A549 (cell line): ENCODE results near the gene SLC25A19. TPM values are rescaled to one million over a fixed set of nuclear protein-coding genes. Genes with fewer than 3 reads are reported as not detected.

Experiments
- ATAC-seq, 2 experiments: fragments of 200-7000 bp in 1 of 2; fragments of >200 bp in 1 of 2; cut with Nextera tagmentation in 1 of 2; cut with Tn5 transposase in 1 of 2; 3 replicates each; pipeline versions ENCODE4 v1.8.0 to v1.9.1; 2018 to 2020; ENCODE audit warnings: mild to moderate bottlenecking in 1 of 2, moderate library complexity in 1 of 2
- CTCF ChIA-PET: fragments of 300-600 bp; sonication (Branson Sonifier 250); formaldehyde crosslinking; extraction: SDS; loops from one replicate; lab custom pipeline; 2021; ENCODE audit warnings: antibody characterized with exemption, inconsistent platforms; lab: Yijun Ruan, JAX
- POLR2A ChIA-PET: fragments of 350-600 bp; formaldehyde crosslinking; extraction: SDS; loops from one replicate; lab custom pipeline; 2021; ENCODE audit warnings: antibody characterized with exemption, inconsistent platforms; lab: Yijun Ruan, JAX
- DNase-seq, 2 experiments: peaks; one replicate each; pipeline versions ENCODE4 v3.0.0 to v3.0.0-alpha.2; 2011 to 2016; ENCODE audit warnings: low read depth in 1 of 2, low spot score in 1 of 2
- FAIRE-seq: peaks from 2 replicates; lab custom pipeline; 2011; peaks lifted over from hg19 to GRCh38; lab: Jason Lieb, UNC
- H3K27ac ChIP-seq, 2 experiments: fragments of >200 bp; sonication (Bioruptor Twin); formaldehyde crosslinking; 3 replicates each; pipeline ENCODE4 v1.5.1; 2016 to 2017
- H3K4me1 ChIP-seq: fragments of >200 bp; sonication (Bioruptor Twin); formaldehyde crosslinking; 3 replicates; pipeline ENCODE4 v1.6.1; 2016
- H3K4me2 ChIP-seq: fragments of >200 bp; sonication (Bioruptor Twin); formaldehyde crosslinking; 3 replicates; pipeline ENCODE4 v1.6.1; 2016
- H3K4me3 ChIP-seq: fragments of >200 bp; sonication (Bioruptor Twin); formaldehyde crosslinking; 3 replicates; pipeline ENCODE4 v1.5.1; 2016
- H3K9me3 ChIP-seq: fragments of >200 bp; sonication (Bioruptor Twin); formaldehyde crosslinking; 3 replicates; pipeline ENCODE4 v1.6.1; 2016
- ATOH8 ChIP-seq: fragments of 250-450 bp; sonication (Bioruptor Pico); IDR thresholded peaks from 2 replicates; pipeline ENCODE4 v1.5.0; 2020; ENCODE audit warnings: low read depth, mild to moderate bottlenecking, moderate library complexity
- CBX2 ChIP-seq: fragments of 200-600 bp; sonication (generic); IDR thresholded peaks from 2 replicates; pipeline ENCODE4 v1.6.1; 2016; ENCODE audit warnings: low read depth, mild to moderate bottlenecking, borderline replicate concordance
- CBX8 ChIP-seq: fragments of 200-600 bp; sonication (generic); IDR thresholded peaks from 2 replicates; pipeline ENCODE4 v1.6.1; 2016
- CEBPB ChIP-seq, 2 experiments: fragments of >200 bp in 1 of 2; sonication (Bioruptor Twin) in 1 of 2; formaldehyde crosslinking in 1 of 2; IDR thresholded peaks; 2 replicates each; pipeline ENCODE4 v1.6.1; 2012 to 2016
- CHD4 ChIP-seq: fragments of 200-600 bp; sonication (generic); IDR thresholded peaks from 2 replicates; pipeline ENCODE4 v1.6.1; 2016; ENCODE audit warnings: antibody characterized with exemption, mild to moderate bottlenecking, borderline replicate concordance
- CTCF ChIP-seq: fragments of >200 bp; sonication (Bioruptor Twin); formaldehyde crosslinking; IDR thresholded peaks from 3 replicates; pipeline ENCODE4 v1.5.1; 2016
- EHMT2 ChIP-seq: fragments of 200-600 bp; sonication (generic); IDR thresholded peaks from 2 replicates; pipeline ENCODE4 v1.6.1; 2016; ENCODE audit warnings: antibody characterized with exemption, low read depth, mild to moderate bottlenecking, moderate library complexity
- ELK1 ChIP-seq: fragments of 150-350 bp; IDR thresholded peaks from 2 replicates; pipeline ENCODE4 v1.6.1; 2014; ENCODE audit warnings: low read depth, mild to moderate bottlenecking, low read length
- EP300 ChIP-seq, 2 experiments: fragments of >200 bp; sonication (Bioruptor Twin); formaldehyde crosslinking; IDR thresholded peaks; 2 replicates in 1 of 2; 3 replicates in 1 of 2; pipeline ENCODE4 v1.6.1; 2016 to 2017
- ESRRA ChIP-seq: fragments of 150-350 bp; IDR thresholded peaks from 2 replicates; pipeline ENCODE4 v1.6.1; 2014; ENCODE audit warnings: mild to moderate bottlenecking, low read length, borderline replicate concordance
- FOXS1 ChIP-seq: fragments of 250-450 bp; sonication (Bioruptor Pico); IDR thresholded peaks from 2 replicates; pipeline ENCODE4 v1.5.0; 2020; ENCODE audit warnings: mild to moderate bottlenecking, moderate library complexity
- HES2 ChIP-seq: fragments of >200 bp; sonication (Bioruptor Twin); formaldehyde crosslinking; IDR thresholded peaks from 2 replicates; pipeline ENCODE4 v1.6.1; 2016
- HMGXB4 ChIP-seq: fragments of 250-450 bp; sonication (Bioruptor Pico); IDR thresholded peaks from 2 replicates; pipeline ENCODE4 v1.5.0; 2021; ENCODE audit warnings: mild to moderate bottlenecking, moderate library complexity, borderline replicate concordance
- HOXB5 ChIP-seq: fragments of 250-450 bp; sonication (Bioruptor Pico); IDR thresholded peaks from 2 replicates; pipeline ENCODE4 v1.5.0; 2020; ENCODE audit warnings: mild to moderate bottlenecking, moderate library complexity
- JUNB ChIP-seq: fragments of >200 bp; sonication (Bioruptor Twin); formaldehyde crosslinking; IDR thresholded peaks from 2 replicates; pipeline ENCODE4 v1.6.1; 2016
- KDM1A ChIP-seq: fragments of 200-600 bp; sonication (generic); IDR thresholded peaks from 2 replicates; pipeline ENCODE4 v1.6.1; 2016; ENCODE audit warnings: low read depth, mild to moderate bottlenecking
- MAFK ChIP-seq: fragments of 450-650 bp; IDR thresholded peaks from 2 replicates; pipeline ENCODE4 v1.6.1; 2014; ENCODE audit not compliant: partially characterized antibody
- NR3C1 ChIP-seq: fragments of >200 bp; sonication (Bioruptor Twin); formaldehyde crosslinking; IDR thresholded peaks from 3 replicates; pipeline ENCODE4 v1.6.1; 2017
- PBX3 ChIP-seq: IDR thresholded peaks from 2 replicates; pipeline ENCODE4 v1.6.1; 2012
- PHF8 ChIP-seq: fragments of 200-600 bp; sonication (generic); IDR thresholded peaks from 2 replicates; pipeline ENCODE4 v1.6.1; 2016; ENCODE audit warnings: low read depth, mild to moderate bottlenecking, antibody characterized with exemption, moderate library complexity, borderline replicate concordance
- RAD21 ChIP-seq, 2 experiments: fragments of >200 bp in 1 of 2; sonication (Bioruptor Twin) in 1 of 2; formaldehyde crosslinking in 1 of 2; IDR thresholded peaks in 1 of 2; conservative IDR thresholded peaks in 1 of 2; 2 replicates in 1 of 2; 3 replicates in 1 of 2; pipeline ENCODE4 v1.6.1; 2012 to 2018; ENCODE audit warnings: inconsistent platforms in 1 of 2
- RFX5 ChIP-seq: fragments of 450-650 bp; IDR thresholded peaks from 2 replicates; pipeline ENCODE4 v1.7.1; 2014; ENCODE audit warnings: antibody characterized with exemption, mild to moderate bottlenecking, moderate library complexity
- RNF2 ChIP-seq: fragments of 200-600 bp; sonication (generic); IDR thresholded peaks from 2 replicates; pipeline ENCODE4 v1.6.1; 2016; ENCODE audit warnings: low read depth, mild to moderate bottlenecking, antibody characterized with exemption, moderate library complexity, borderline replicate concordance
- USF2 ChIP-seq: fragments of 450-650 bp; IDR thresholded peaks from 2 replicates; pipeline ENCODE4 v1.6.1; 2014; ENCODE audit warnings: antibody characterized with exemption
- ZNF302 ChIP-seq: fragments of 250-450 bp; sonication (Bioruptor Pico); IDR thresholded peaks from 2 replicates; pipeline ENCODE4 v1.9.0; 2021; ENCODE audit warnings: inconsistent platforms, mild to moderate bottlenecking, moderate library complexity
- WGBS: methylation state at CpG from one replicate; pipeline ENCODE4 v1.1.6; 2017; ENCODE audit errors: missing lambda C conversion rate; 5-methylcytosine and 5-hydroxymethylcytosine counted together
- polyA plus RNA-seq, 4 experiments: library from polyadenylated mRNA; depleted of rRNA in 3 of 4; stranded (reverse); fragments of >200 nt; fragmentation: RNase III in 1 of 4; extraction: RNeasy Plus Mini Kit Qiagen cat#74134 plus additional on column Dnase treatment in 1 of 4; gene quantifications; 2 replicates in 3 of 4; 3 replicates in 1 of 4; pipeline ENCODE4 v1.2.3, GENCODE V29; 2011 to 2017

SLC25A19 gene
- polyA plus RNA-seq, 2 of the 4 experiments (the other 2 are of a cell fraction): 14.9 to 15.3 TPM

- TF ChIP-seq HES2: no peak
- TF ChIP-seq CBX2: no peak
- no peak for TF ChIP-seq NR3C1
- no peak for TF ChIP-seq KDM1A
- no peak for TF ChIP-seq ESRRA
- no peak for TF ChIP-seq CHD4
Measured at GRCh38 chr17:75228847-75229246, 60.4 kb downstream of the SLC25A19 start (continued).

GRCh38 chr17:75228305-75228704, 60.9 kb downstream of the SLC25A19 start:
- ATAC-seq (no peak), DNase-seq (no peak), FAIRE-seq (no peak)
- Histone ChIP-seq H3K9me3 (no peaks in the 10 kb centered on the region), H3K4me1 (no peaks in the 10 kb centered on the region), H3K4me2 (no peak overlapping the region), H3K4me3 (no peak overlapping the region), H3K27ac (no peak overlapping the region)
- POLR2A ChIA-PET: interaction anchor here (1.1 kb wide), 1 partner anchor 33 kb away, joined by 5 read pairs; the partner anchor contains the start of genes GGA3 and MRPS7
- 80% methylated on average over 2 of the region's 2 CpGs for WGBS
- no peak for TF ChIP-seq FOXS1 (CRISPR knock-in tag)
- TF ChIP-seq EHMT2: no peak
- no peak for TF ChIP-seq HOXB5 (CRISPR knock-in tag)
- no peak for TF ChIP-seq USF2
- no peak for TF ChIP-seq RNF2
- TF ChIP-seq RAD21 (conservative IDR thresholded peaks at IDR 0.05 in 1 of 2, IDR thresholded peaks at IDR 0.05 in 1 of 2): no peak
- no peak for TF ChIP-seq RFX5
- TF ChIP-seq ATOH8 (CRISPR knock-in tag): no peak
- TF ChIP-seq ELK1: no peak
- TF ChIP-seq EP300 (IDR thresholded peaks at IDR 0.05): no peak
- no peak for TF ChIP-seq CHD4
- TF ChIP-seq PBX3: no peak
- no peak for TF ChIP-seq CEBPB (IDR thresholded peaks at IDR 0.05)
- no peak for TF ChIP-seq ZNF302 (CRISPR knock-in tag)
- no peak for TF ChIP-seq CTCF
- no peak for TF ChIP-seq MAFK
- no peak for TF ChIP-seq CBX8
- TF ChIP-seq PHF8: no peak
- no peak for TF ChIP-seq JUNB
- no peak for TF ChIP-seq HMGXB4 (CRISPR knock-in tag)
- CTCF ChIA-PET: interaction anchor here (1.2 to 15.8 kb wide), 10 partner anchors 8 to 308 kb away, joined by 3 to 223 read pairs (median 4); partner anchors contain the start of gene NUP85
